GM12878 (cell line): ENCODE measurements around the gene DNAJC16. TPM values are rescaled to one million over a fixed set of nuclear protein-coding genes. Genes with fewer than 3 reads are reported as not detected.

Experiments used
- ATAC-seq: fragments of 200-7000 bp; cut with Tn5 transposase; 3 replicates; pipeline ENCODE4 v1.9.1; 2020; ENCODE audit warnings: mild to moderate bottlenecking, moderate library complexity
- BruUV-seq: library from RNA; stranded (reverse); fragments of 400-500 nt; replicated peaks from 2 replicates; lab custom pipeline; 2021; lab: Mats Ljungman, UMichigan
- CTCF ChIA-PET: fragments of 300-600 bp; sonication (Branson Sonifier 250); formaldehyde crosslinking; extraction: SDS; loops from one replicate; lab custom pipeline; 2021; ENCODE audit warnings: inconsistent platforms; lab: Yijun Ruan, JAX
- POLR2A ChIA-PET: fragments of 350-600 bp; formaldehyde crosslinking; extraction: SDS; loops from one replicate; lab custom pipeline; 2021; ENCODE audit warnings: inconsistent platforms; lab: Charles Lee
- RAD21 ChIA-PET: fragments of 300-600 bp; sonication (Branson Sonifier 250); formaldehyde crosslinking; loops from one replicate; lab custom pipeline; 2023; ENCODE audit warnings: antibody characterized with exemption; ENCODE audit not compliant: unreplicated experiment; lab: Charles Lee
- SMC1A ChIA-PET: fragments of 300-600 bp; sonication (Branson Sonifier 250); formaldehyde crosslinking; loops from one replicate; lab custom pipeline; 2023; ENCODE audit not compliant: unreplicated experiment, uncharacterized antibody; lab: Charles Lee
- DNase-seq: peaks from one replicate; pipeline ENCODE4 v3.0.0-alpha.2; 2011; ENCODE audit warnings: low read depth, low spot score
- FAIRE-seq: peaks from 3 replicates; lab custom pipeline; 2011; peaks lifted over from hg19 to GRCh38; lab: Jason Lieb, UNC
- H2AFZ ChIP-seq: 2 replicates; pipeline ENCODE4 v1.6.0; 2011; ENCODE audit warnings: low read depth, low read length, control low read depth; ENCODE audit not compliant: control insufficient read depth
- H3K27ac ChIP-seq: 2 replicates; pipeline ENCODE4 v1.5.1; 2011; ENCODE audit warnings: control low read depth; ENCODE audit not compliant: control insufficient read depth, insufficient read depth
- H3K27me3 ChIP-seq, 2 experiments: replicated peaks in 1 of 2; 2 replicates each; pipeline versions ENCODE4 v1.6.0 to v1.6.1; 2011; ENCODE audit warnings: low read length in 1 of 2; ENCODE audit not compliant: control insufficient read depth in 2 of 2, insufficient read depth in 2 of 2
- H3K36me3 ChIP-seq, 2 experiments: 2 replicates each; pipeline ENCODE4 v1.5.1; 2011; ENCODE audit warnings: low read length in 1 of 2; ENCODE audit not compliant: control insufficient read depth in 2 of 2, insufficient read depth in 2 of 2
- H3K4me1 ChIP-seq: 2 replicates; pipeline ENCODE4 v1.6.1; 2011; ENCODE audit warnings: mild to moderate bottlenecking, low read length, moderate library complexity, mixed read lengths; ENCODE audit not compliant: control insufficient read depth, insufficient read depth
- H3K4me2 ChIP-seq: 2 replicates; pipeline ENCODE4 v1.6.0; 2011; ENCODE audit warnings: control low read depth; ENCODE audit not compliant: control insufficient read depth, insufficient read depth
- H3K4me3 ChIP-seq: fragments of 200-600 bp; sonication (generic); 2 replicates; pipeline ENCODE4 v1.5.1; 2016
- H3K79me2 ChIP-seq: 2 replicates; pipeline ENCODE4 v1.6.0; 2011; ENCODE audit warnings: low read length; ENCODE audit not compliant: control insufficient read depth, insufficient read depth
- H3K9ac ChIP-seq: 2 replicates; pipeline ENCODE4 v1.8.0; 2011; ENCODE audit warnings: low read length, control low read depth, mixed read lengths; ENCODE audit not compliant: control insufficient read depth, insufficient read depth
- H3K9me3 ChIP-seq: replicated peaks from 3 replicates; pipeline ENCODE4 v1.5.1; 2011; ENCODE audit warnings: mild to moderate bottlenecking, low read length; ENCODE audit not compliant: control insufficient read depth, insufficient read depth
- H4K20me1 ChIP-seq: 2 replicates; pipeline ENCODE4 v1.6.0; 2011; ENCODE audit not compliant: control insufficient read depth, insufficient read depth
- ASH2L ChIP-seq: fragments of 300-600, 200-600 bp; sonication (generic); IDR thresholded peaks from 2 replicates; pipeline ENCODE4 v1.6.1; 2017; ENCODE audit warnings: low read depth, mild to moderate bottlenecking, borderline replicate concordance
- ATF2 ChIP-seq: IDR thresholded peaks from 2 replicates; pipeline ENCODE4 v1.6.1; 2012; ENCODE audit warnings: low read length, inconsistent platforms
- CBFB ChIP-seq: IDR thresholded peaks from 2 replicates; pipeline ENCODE4 v1.6.1; 2016; ENCODE audit warnings: antibody characterized with exemption, low read depth
- CREB1 ChIP-seq: IDR thresholded peaks from 2 replicates; pipeline ENCODE4 v1.6.1; 2012; ENCODE audit warnings: low read depth, mild to moderate bottlenecking, inconsistent platforms
- MXI1 ChIP-seq: fragments of 150-350 bp; IDR thresholded peaks from 2 replicates; pipeline ENCODE4 v1.6.1; 2011; ENCODE audit warnings: low read depth, mild to moderate bottlenecking, inconsistent platforms, low read length, improper control_type of control experiment
- MYC ChIP-seq: IDR thresholded peaks from 2 replicates; pipeline ENCODE4 v1.6.1; 2011; ENCODE audit warnings: mild to moderate bottlenecking, low read length, moderate library complexity, inconsistent platforms; ENCODE audit not compliant: insufficient read depth, insufficient replicate concordance, insufficient read length, severe bottlenecking
- POLR2A ChIP-seq: IDR thresholded peaks from 2 replicates; pipeline ENCODE4 v1.6.1; 2011; ENCODE audit warnings: low read depth, mild to moderate bottlenecking, low read length
- PRDM15 ChIP-seq: fragments of 450-650 bp; formaldehyde crosslinking; IDR thresholded peaks from 2 replicates; pipeline ENCODE4 v1.4.0; 2020; ENCODE audit warnings: mild to moderate bottlenecking, moderate library complexity
- RAD21 ChIP-seq: IDR thresholded peaks from 2 replicates; pipeline ENCODE4 v1.6.1; 2011; ENCODE audit warnings: mild to moderate bottlenecking, low read depth, low read length, moderate library complexity; ENCODE audit not compliant: insufficient read depth
- SREBF2 ChIP-seq: IDR thresholded peaks from 2 replicates; pipeline ENCODE4 v1.6.1; 2012; ENCODE audit warnings: mild to moderate bottlenecking, low read length
- ZBTB11 ChIP-seq: fragments of 450-650 bp; formaldehyde crosslinking; IDR thresholded peaks from 2 replicates; pipeline ENCODE4 v1.5.0; 2022; ENCODE audit warnings: mild to moderate bottlenecking, missing genetic modification characterization
- ZNF24 ChIP-seq: fragments of 450-650 bp; IDR thresholded peaks from 2 replicates; pipeline ENCODE4 v1.6.1; 2017; ENCODE audit warnings: antibody characterized with exemption, mild to moderate bottlenecking
- WGBS: methylation state at CpG from one replicate; pipeline ENCODE4 v1.1.6; 2016; ENCODE audit warnings: low lambda C conversion rate; ENCODE audit not compliant: insufficient replicate concordance, insufficient coverage; ENCODE audit errors: missing lambda C conversion rate; 5-methylcytosine and 5-hydroxymethylcytosine counted together
- in situ Hi-C: fragments of 300-500 bp; cut with MboI; formaldehyde crosslinking; loops from 9 replicates; pipeline ENCODE4 v1.14.3; 2018; ENCODE audit warnings: mixed read lengths
- intact Hi-C: fragments of 100-400 bp; cut with micrococcal nuclease; formaldehyde crosslinking; loops from one replicate; pipeline ENCODE4 v1.14.2; 2022; ENCODE audit not compliant: unreplicated experiment
- polyA plus RNA-seq, 11 experiments: library from polyadenylated mRNA; depleted of rRNA in 4 of 11; unstranded in 6 of 11; stranded (reverse) in 5 of 11; fragments of >200 nt; fragmentation: Nextera tagmentation in 4 of 11; fragmentation: Illumina TruSeq in 1 of 11; extraction: Ambion mirVana in 4 of 11; extraction: Trizol in 1 of 11; gene quantifications; 1 replicate in 1 of 11; 2 replicates in 10 of 11; pipeline versions ENCODE4 v1.2.1 to v1.2.3, GENCODE V29; 2011 to 2016; ENCODE audit warnings: inconsistent platforms in 2 of 11, missing spikeins in 2 of 11, low read depth in 1 of 11
- total RNA-seq, 4 experiments: library from RNA; depleted of rRNA in 3 of 4; stranded (reverse); fragments of >200 nt in 3 of 4; fragmentation: Illumina TruSeq in 1 of 4; extraction: Trizol in 1 of 4; gene quantifications; 2 replicates each; pipeline versions ENCODE4 v1.2.1 to v1.2.3, GENCODE V29; 2013 to 2021

The DNAJC16 gene
- total and polyA plus RNA-seq, 10 of the 15 experiments (the other 5 are each of a cell fraction or from before 2014, with no cell fraction given), result 2.4 to 12.7 (median 7.8) TPM

- CTCF ChIA-PET, result no interaction called here
- no peaks in the 10 kb centered on the region for H3K27me3 ChIP-seq
- BruUV-seq, result no TSS peak
- no peak overlapping the region for H2AFZ ChIP-seq
- intact Hi-C loops, result no loop called here
- no peak overlapping the region for H3K4me3 ChIP-seq
- no peak for ATAC-seq
- H3K36me3 ChIP-seq, result no peaks in the 10 kb centered on the region
- SMC1A ChIA-PET, result no interaction called here
- in situ Hi-C loops, result no loop called here
- TF ChIP-seq ATF2, result no peak
- TF ChIP-seq CREB1, result no peak
- no peak for TF ChIP-seq RAD21
- TF ChIP-seq CBFB, result no peak
- no peak for TF ChIP-seq ASH2L
- no peak for TF ChIP-seq PRDM15 (CRISPR knock-in tag)
- TF ChIP-seq MYC, result no peak
- no peak for TF ChIP-seq ZBTB11 (CRISPR knock-in tag)
- TF ChIP-seq ZNF24, result no peak
- TF ChIP-seq MXI1, result no peak
- TF ChIP-seq SREBF2, result no peak
- no peak for TF ChIP-seq POLR2A
- H4K20me1 ChIP-seq, result no peaks in the 10 kb centered on the region
- WGBS, result 92% methylated on average over 5 of the region's 5 CpGs
- H3K9ac ChIP-seq, result no peak overlapping the region
- RAD21 ChIA-PET, result no interaction called here
- H3K4me2 ChIP-seq, result no peak overlapping the region
- no peak for DNase-seq
- POLR2A ChIA-PET, result no interaction called here
- H3K27ac ChIP-seq, result no peak overlapping the region
- no peak for FAIRE-seq
- H3K4me1 ChIP-seq, result no peaks in the 10 kb centered on the region
- H3K9me3 ChIP-seq, result no peaks in the 10 kb centered on the region
- no peaks in the 10 kb centered on the region for H3K79me2 ChIP-seq
Measured at GRCh38 chr1:15492596-15492995, 34.1 kb upstream of the DNAJC16 start.
